ENCODE data around the gene BUD31. TPM values are rescaled to one million over a fixed set of nuclear protein-coding genes. Genes with fewer than 3 reads are reported as not detected.

Gene BUD31
- total RNA-seq, 2 experiments from 2014 or later: 147 to 153 TPM

- ChIA-PET POLR2A (interaction anchor here (1.1 kb wide), 1 partner anchor 10 kb away, joined by 3 read pairs; the partner anchor contains the start of genes CPSF4 and PTCD1), CTCF (no interaction called here)
- no peaks in the 10 kb centered on the region for H3K27me3 Mint-ChIP-seq
- H3K4me1 Mint-ChIP-seq (ENCODE audit: low read depth): no peaks in the 10 kb centered on the region
- DNase-seq (no peak), ATAC-seq (ENCODE audit: poor library complexity) (no peak)
- no peak overlapping the region for H3K4me3 ChIP-seq (ENCODE audit: low read length)
- intact Hi-C loops (cut with DNase I, micrococcal nuclease): no loop called here
- H3K9me3 Mint-ChIP-seq: no peaks in the 10 kb centered on the region
- no peak for TF ChIP-seq CTCF (IDR thresholded peaks at IDR 0.05)
- no peaks in the 10 kb centered on the region for H3K9me3 ChIP-seq (ENCODE audit: control insufficient read depth in 1 of 2, insufficient read depth in 1 of 2, low read length in 2 of 2)
- peaks cover 78% of the 10 kb centered on the region for H3K36me3 Mint-ChIP-seq (ENCODE audit: low read depth)
- H3K36me3 ChIP-seq (ENCODE audit: insufficient read depth, low read length): peaks cover 70% of the 10 kb centered on the region
- no peaks in the 10 kb centered on the region for H3K27me3 ChIP-seq (ENCODE audit: control insufficient read depth in 1 of 2, insufficient read depth in 2 of 2, low read length in 2 of 2)
- no peak overlapping the region for H3K27ac ChIP-seq (ENCODE audit: low read depth in 1 of 2, low read length in 2 of 2)
- H3K27ac Mint-ChIP-seq: no peak overlapping the region
- H3K4me1 ChIP-seq (ENCODE audit: insufficient read depth, low read length): no peaks in the 10 kb centered on the region
- no peak overlapping the region for H3K4me3 Mint-ChIP-seq
Measured at GRCh38 chr7:99448855-99449254, 40.1 kb downstream of the BUD31 start.

DNA sequence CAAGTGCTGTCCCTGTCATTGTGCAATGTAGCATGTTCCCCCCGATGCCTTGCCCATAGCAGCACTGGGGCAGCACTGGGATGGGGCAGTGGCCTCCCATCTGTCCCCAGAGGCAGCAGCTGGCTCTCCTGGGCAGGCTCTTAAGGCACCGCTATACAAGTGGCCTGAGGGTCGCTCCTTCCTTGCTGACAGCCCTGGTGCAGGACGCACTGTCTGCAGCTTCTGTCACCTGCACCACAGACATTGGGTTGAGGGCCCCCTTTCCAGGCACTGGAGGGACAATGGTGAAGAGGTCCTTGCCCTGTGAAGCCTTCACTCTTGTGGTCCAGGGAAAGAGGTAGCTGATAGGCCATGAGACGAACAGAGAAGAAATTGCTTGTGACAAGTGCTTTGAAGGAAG is 40.6 kb downstream of the BUD31 start:
- POLR2A ChIA-PET: interaction anchor here (1.1 kb wide), 1 partner anchor 11 kb away, joined by 3 read pairs; the partner anchor contains the start of genes CPSF4 and PTCD1
- peaks cover 71% of the 10 kb centered on the region for H3K36me3 ChIP-seq (ENCODE audit: insufficient read depth, low read length)
- CTCF ChIA-PET: no interaction called here
- intact Hi-C loops (cut with DNase I, micrococcal nuclease): no loop called here
- no peak overlapping the region for H3K4me3 Mint-ChIP-seq
- H3K27ac Mint-ChIP-seq: no peak overlapping the region
- no peaks in the 10 kb centered on the region for H3K9me3 ChIP-seq (ENCODE audit: control insufficient read depth in 1 of 2, insufficient read depth in 1 of 2, low read length in 2 of 2)
- H3K36me3 Mint-ChIP-seq (ENCODE audit: low read depth): peaks cover 80% of the 10 kb centered on the region
- DNase-seq: no peak
- no peak overlapping the region for H3K27ac ChIP-seq (ENCODE audit: low read depth in 1 of 2, low read length in 2 of 2)
- no peaks in the 10 kb centered on the region for H3K27me3 Mint-ChIP-seq
- no peaks in the 10 kb centered on the region for H3K4me1 Mint-ChIP-seq (ENCODE audit: low read depth)
- ATAC-seq (ENCODE audit: poor library complexity): no peak
- no peak overlapping the region for H3K4me3 ChIP-seq (ENCODE audit: low read length)
- TF ChIP-seq CTCF (IDR thresholded peaks at IDR 0.05): no peak
- H3K4me1 ChIP-seq (ENCODE audit: insufficient read depth, low read length): no peaks in the 10 kb centered on the region
- no peaks in the 10 kb centered on the region for H3K9me3 Mint-ChIP-seq
- H3K27me3 ChIP-seq (ENCODE audit: control insufficient read depth in 1 of 2, insufficient read depth in 2 of 2, low read length in 2 of 2): no peaks in the 10 kb centered on the region

GRCh38 chr7:99451936-99452335 is 43.2 kb downstream of the BUD31 start:
- POLR2A ChIA-PET: no interaction called here
- H3K27ac Mint-ChIP-seq: no peak overlapping the region
- no peak overlapping the region for H3K4me3 Mint-ChIP-seq
- H3K4me1 Mint-ChIP-seq (ENCODE audit: low read depth): no peaks in the 10 kb centered on the region
- no peaks in the 10 kb centered on the region for H3K4me1 ChIP-seq (ENCODE audit: insufficient read depth, low read length)
- CTCF ChIA-PET: no interaction called here
- H3K27ac ChIP-seq (ENCODE audit: low read depth in 1 of 2, low read length in 2 of 2): no peak overlapping the region
- no peaks in the 10 kb centered on the region for H3K9me3 Mint-ChIP-seq
- ATAC-seq (ENCODE audit: poor library complexity): no peak
- no peaks in the 10 kb centered on the region for H3K9me3 ChIP-seq (ENCODE audit: control insufficient read depth in 1 of 2, insufficient read depth in 1 of 2, low read length in 2 of 2)
- H3K27me3 ChIP-seq (ENCODE audit: control insufficient read depth in 1 of 2, insufficient read depth in 2 of 2, low read length in 2 of 2): no peaks in the 10 kb centered on the region
- H3K36me3 ChIP-seq (ENCODE audit: insufficient read depth, low read length): peaks cover 62% of the 10 kb centered on the region
- no peak overlapping the region for H3K4me3 ChIP-seq (ENCODE audit: low read length)
- H3K36me3 Mint-ChIP-seq (ENCODE audit: low read depth): peaks cover 70% of the 10 kb centered on the region
- intact Hi-C loops (cut with DNase I, micrococcal nuclease): no loop called here
- no peak for DNase-seq
- H3K27me3 Mint-ChIP-seq: no peaks in the 10 kb centered on the region
- TF ChIP-seq CTCF (IDR thresholded peaks at IDR 0.05): no peak

All from CD4-positive, alpha-beta T cell (primary cell).